ENCODE measurements around the gene ZNRF3.

Gene ZNRF3

GRCh38 chr22:29090039-29090438 lies 206.7 kb downstream of the ZNRF3 start:
- no peak for DNase-seq (ENCODE audit: low spot score)

- DNase-seq (ENCODE audit: low spot score), result no peak
Observed at GRCh38 chr22:29092243-29092642, 208.9 kb downstream of the ZNRF3 start.

- no peak for DNase-seq (ENCODE audit: low spot score)
Observed at GRCh38 chr22:29093030-29093429, 209.7 kb downstream of the ZNRF3 start.

GRCh38 chr22:29093501-29094300 lies 210.3 kb downstream of the ZNRF3 start:
- DNase-seq (ENCODE audit: low spot score), result no peak

GRCh38 chr22:29095459-29095858 lies 212.1 kb downstream of the ZNRF3 start:
- DNase-seq (ENCODE audit: low spot score), result no peak

GRCh38 chr22:29096736-29097669 lies 213.6 kb downstream of the ZNRF3 start:
- DNase-seq (ENCODE audit: low spot score), result peak; percentile 85

- no peak for DNase-seq (ENCODE audit: low spot score)
Observed at GRCh38 chr22:29098296-29098695, 214.9 kb downstream of the ZNRF3 start.

GRCh38 chr22:29102300-29102699 lies 218.9 kb downstream of the ZNRF3 start:
- DNase-seq (ENCODE audit: low spot score), result no peak

GRCh38 chr22:29103121-29103520 lies 219.7 kb downstream of the ZNRF3 start:
- DNase-seq (ENCODE audit: low spot score), result no peak

- no peak for DNase-seq (ENCODE audit: low spot score)
Observed at GRCh38 chr22:29105468-29105867, 222.1 kb downstream of the ZNRF3 start.

GRCh38 chr22:29106839-29107238 lies 223.5 kb downstream of the ZNRF3 start:
- DNase-seq (ENCODE audit: low spot score), result no peak

Measured in HuH-7 (cell line).